PFSK-1 (cell line): ENCODE data around the gene LCN12.

ENCODE experiments used
- POLR2AphosphoS5 ChIP-seq: IDR thresholded peaks from 2 replicates; pipeline ENCODE4 v1.6.1; 2012; ENCODE audit warnings: low read depth, mild to moderate bottlenecking, control low read depth, low read length, moderate library complexity
- SIN3A ChIP-seq: IDR thresholded peaks from 2 replicates; pipeline ENCODE4 v1.6.1; 2012; ENCODE audit warnings: mild to moderate bottlenecking, low read length, moderate library complexity, borderline replicate concordance; ENCODE audit not compliant: insufficient read depth
- TAF1 ChIP-seq: IDR thresholded peaks from 2 replicates; pipeline ENCODE4 v1.6.1; 2012; ENCODE audit warnings: low read length, control low read depth, borderline replicate concordance; ENCODE audit not compliant: insufficient read depth
- TF ChIP-seq, protein P1 (sequence below), 2 experiments: IDR thresholded peaks; 2 replicates each; pipeline versions ENCODE4 v1.6.1 to v1.8.0; 2011 to 2012; ENCODE audit warnings: low read depth in 2 of 2, low read length in 2 of 2, control low read depth in 1 of 2, inconsistent platforms in 1 of 2, mild to moderate bottlenecking in 1 of 2, moderate library complexity in 1 of 2; ENCODE audit not compliant: insufficient read depth in 1 of 2

DNA sequence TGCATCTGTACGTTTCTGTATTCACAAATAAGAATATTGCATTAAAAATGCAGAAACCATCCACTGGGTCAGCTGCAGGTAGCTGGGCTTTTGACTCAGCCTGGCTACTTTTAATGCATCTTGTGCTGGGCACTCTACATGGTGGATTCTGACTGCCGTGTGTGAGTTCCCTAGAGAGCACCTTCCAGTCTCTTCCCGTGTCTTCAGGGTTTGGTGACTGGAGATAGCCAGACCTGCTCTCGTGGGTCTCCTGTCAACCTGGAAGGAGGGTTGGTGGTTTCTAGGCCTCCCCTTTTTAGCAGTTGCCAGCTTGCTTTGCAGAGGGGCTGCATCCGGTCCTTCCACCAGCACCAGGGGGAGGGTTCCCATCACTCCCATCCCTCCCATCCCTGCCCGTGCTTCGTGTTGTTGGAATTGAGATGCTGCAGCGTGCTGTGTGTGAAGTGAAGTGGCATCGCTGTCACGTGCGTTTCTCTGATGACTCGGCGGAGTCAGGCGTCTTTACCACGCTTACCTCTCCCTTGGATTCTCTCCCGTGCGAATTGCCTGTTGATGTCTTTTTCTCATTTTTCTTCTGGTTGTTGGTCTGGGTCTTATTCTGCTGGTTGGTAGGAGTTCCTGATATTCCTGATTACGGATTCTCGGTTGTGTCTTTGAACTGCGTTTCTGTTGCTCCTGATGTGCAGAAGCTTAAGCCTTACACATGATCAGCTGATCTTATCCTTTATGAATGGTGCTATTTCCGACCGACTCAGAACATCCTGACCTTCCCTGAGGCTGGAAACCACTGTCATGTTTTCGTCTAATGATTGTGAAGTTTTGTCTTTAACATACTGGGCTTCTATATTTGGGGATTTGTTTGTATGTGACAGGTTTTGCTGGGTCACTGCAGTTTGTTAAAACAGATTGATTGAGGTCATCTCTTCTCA is 24.5 kb upstream of the LCN12 start:
- TF ChIP-seq TAF1 = no peak
- no peak for TF ChIP-seq POLR2AphosphoS5
- TF ChIP-seq SIN3A = no peak
- TF ChIP-seq, protein P1, sequence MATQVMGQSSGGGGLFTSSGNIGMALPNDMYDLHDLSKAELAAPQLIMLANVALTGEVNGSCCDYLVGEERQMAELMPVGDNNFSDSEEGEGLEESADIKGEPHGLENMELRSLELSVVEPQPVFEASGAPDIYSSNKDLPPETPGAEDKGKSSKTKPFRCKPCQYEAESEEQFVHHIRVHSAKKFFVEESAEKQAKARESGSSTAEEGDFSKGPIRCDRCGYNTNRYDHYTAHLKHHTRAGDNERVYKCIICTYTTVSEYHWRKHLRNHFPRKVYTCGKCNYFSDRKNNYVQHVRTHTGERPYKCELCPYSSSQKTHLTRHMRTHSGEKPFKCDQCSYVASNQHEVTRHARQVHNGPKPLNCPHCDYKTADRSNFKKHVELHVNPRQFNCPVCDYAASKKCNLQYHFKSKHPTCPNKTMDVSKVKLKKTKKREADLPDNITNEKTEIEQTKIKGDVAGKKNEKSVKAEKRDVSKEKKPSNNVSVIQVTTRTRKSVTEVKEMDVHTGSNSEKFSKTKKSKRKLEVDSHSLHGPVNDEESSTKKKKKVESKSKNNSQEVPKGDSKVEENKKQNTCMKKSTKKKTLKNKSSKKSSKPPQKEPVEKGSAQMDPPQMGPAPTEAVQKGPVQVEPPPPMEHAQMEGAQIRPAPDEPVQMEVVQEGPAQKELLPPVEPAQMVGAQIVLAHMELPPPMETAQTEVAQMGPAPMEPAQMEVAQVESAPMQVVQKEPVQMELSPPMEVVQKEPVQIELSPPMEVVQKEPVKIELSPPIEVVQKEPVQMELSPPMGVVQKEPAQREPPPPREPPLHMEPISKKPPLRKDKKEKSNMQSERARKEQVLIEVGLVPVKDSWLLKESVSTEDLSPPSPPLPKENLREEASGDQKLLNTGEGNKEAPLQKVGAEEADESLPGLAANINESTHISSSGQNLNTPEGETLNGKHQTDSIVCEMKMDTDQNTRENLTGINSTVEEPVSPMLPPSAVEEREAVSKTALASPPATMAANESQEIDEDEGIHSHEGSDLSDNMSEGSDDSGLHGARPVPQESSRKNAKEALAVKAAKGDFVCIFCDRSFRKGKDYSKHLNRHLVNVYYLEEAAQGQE (IDR thresholded peaks at IDR 0.05; ENCODE audit: insufficient read depth in 1 of 2, low read depth in 2 of 2, low read length in 2 of 2) = no peak
